Fibroblast of lung (primary cell): ENCODE results near the gene SH3D21. TPM values are rescaled to one million over a fixed set of nuclear protein-coding genes. Genes with fewer than 3 reads are reported as not detected.

Experiments used
- DNase-seq, 2 donors: peaks; one replicate each; pipeline versions ENCODE4 v3.0.0 to v3.0.0-alpha.2; 2010; ENCODE audit warnings: low read depth in 2 of 2
- H2AFZ ChIP-seq: 2 replicates; pipeline ENCODE4 v1.5.1; 2012; ENCODE audit warnings: low read length, control low read depth, inconsistent platforms
- H3K27ac ChIP-seq: 2 replicates; pipeline ENCODE4 v1.5.1; 2011; ENCODE audit warnings: low read length, control low read depth; ENCODE audit not compliant: insufficient read depth
- H3K27me3 ChIP-seq: 2 replicates; pipeline ENCODE4 v1.5.1; 2011; ENCODE audit warnings: mild to moderate bottlenecking, low read length; ENCODE audit not compliant: control insufficient read depth, insufficient read depth
- H3K36me3 ChIP-seq: 2 replicates; pipeline ENCODE4 v1.5.1; 2011; ENCODE audit warnings: low read length; ENCODE audit not compliant: control insufficient read depth, insufficient read depth
- H3K4me1 ChIP-seq: 2 replicates; pipeline ENCODE4 v1.5.1; 2011; ENCODE audit warnings: low read length; ENCODE audit not compliant: control insufficient read depth, insufficient read depth; ENCODE audit errors: extremely low read depth
- H3K4me2 ChIP-seq: 2 replicates; pipeline ENCODE4 v1.5.1; 2011; ENCODE audit warnings: low read length, control low read depth; ENCODE audit not compliant: insufficient read depth; ENCODE audit errors: extremely low read depth
- H3K4me3 ChIP-seq, 4 experiments: fragments of 200-600 bp in 1 of 4; sonication (generic) in 1 of 4; replicated peaks in 1 of 4; 2 replicates each; pipeline ENCODE4 v1.5.1; 2011 to 2016; ENCODE audit warnings: low read length in 4 of 4, low read depth in 3 of 4, mild to moderate bottlenecking in 3 of 4, control low read depth in 2 of 4, inconsistent platforms in 1 of 4, mixed read lengths in 1 of 4; ENCODE audit not compliant: insufficient read depth in 1 of 4; ENCODE audit errors: control extremely low read depth in 1 of 4
- H3K79me2 ChIP-seq: 2 replicates; pipeline ENCODE4 v1.5.1; 2012; ENCODE audit warnings: mild to moderate bottlenecking, low read length, inconsistent platforms; ENCODE audit not compliant: control insufficient read depth, insufficient read depth
- H3K9ac ChIP-seq: 2 replicates; pipeline ENCODE4 v1.5.1; 2011; ENCODE audit warnings: mild to moderate bottlenecking, low read length, control low read depth; ENCODE audit not compliant: insufficient read depth
- H3K9me3 ChIP-seq: 2 replicates; pipeline ENCODE4 v1.5.1; 2012; ENCODE audit warnings: low read depth, low read length; ENCODE audit not compliant: control insufficient read depth, insufficient read depth
- H4K20me1 ChIP-seq: 2 replicates; pipeline ENCODE4 v1.5.1; 2011; ENCODE audit warnings: low read length; ENCODE audit not compliant: control insufficient read depth, insufficient read depth; ENCODE audit errors: extremely low read depth
- EZH2 ChIP-seq: IDR thresholded peaks from 2 replicates; pipeline ENCODE4 v1.5.1; 2012; ENCODE audit warnings: low read length, control low read depth, mild to moderate bottlenecking; ENCODE audit errors: missing control alignments
- polyA plus RNA-seq, 2 donors: library from polyadenylated mRNA; depleted of rRNA in 1 of 2; stranded (reverse) in 1 of 2; unstranded in 1 of 2; fragments of >200 nt; gene quantifications; 2 replicates each; pipeline ENCODE4 v1.2.1, GENCODE V29; 2011 to 2012; ENCODE audit warnings: missing spikeins in 1 of 2
- total RNA-seq: library from RNA; depleted of rRNA; stranded (reverse); fragments of >200 nt; gene quantifications from 2 replicates; pipeline ENCODE4 v1.2.1, GENCODE V29; 2014
- TF ChIP-seq, protein P1 (sequence below), 2 donors: IDR thresholded peaks in 1 of 2; conservative IDR thresholded peaks in 1 of 2; 1 replicate in 1 of 2; 2 replicates in 1 of 2; pipeline ENCODE4 v1.5.1; 2011 to 2012; ENCODE audit warnings: low read length in 2 of 2, control low read depth in 1 of 2, inconsistent platforms in 1 of 2, low read depth in 1 of 2, mild to moderate bottlenecking in 1 of 2

SH3D21 gene
- total and polyA plus RNA-seq, 2 donors (not counting 1 experiment from before 2014, with no cell fraction given): 1.9 to 3.3 TPM

DNA sequence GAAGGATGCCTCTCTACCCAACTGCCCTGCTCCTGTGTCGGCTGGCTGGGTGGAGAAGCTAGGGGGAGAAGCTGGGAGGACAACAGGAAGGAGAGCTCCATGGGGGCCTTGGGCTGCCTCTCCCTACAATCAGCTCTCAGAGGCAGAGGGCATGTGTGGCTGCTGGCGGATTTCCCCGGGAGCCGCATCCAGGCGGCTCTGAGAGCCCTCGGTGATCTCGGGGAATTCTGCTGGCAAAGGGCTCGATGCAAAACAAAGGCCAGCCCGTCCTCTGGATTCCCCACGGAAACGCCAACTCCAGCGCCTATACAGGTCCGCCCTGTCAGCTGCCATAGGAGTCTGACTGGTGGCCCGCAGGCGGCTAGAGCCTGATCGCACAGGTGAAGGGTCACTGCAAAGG is 43.7 kb downstream of the SH3D21 start:
- no peak for TF ChIP-seq EZH2
- TF ChIP-seq, protein P1, sequence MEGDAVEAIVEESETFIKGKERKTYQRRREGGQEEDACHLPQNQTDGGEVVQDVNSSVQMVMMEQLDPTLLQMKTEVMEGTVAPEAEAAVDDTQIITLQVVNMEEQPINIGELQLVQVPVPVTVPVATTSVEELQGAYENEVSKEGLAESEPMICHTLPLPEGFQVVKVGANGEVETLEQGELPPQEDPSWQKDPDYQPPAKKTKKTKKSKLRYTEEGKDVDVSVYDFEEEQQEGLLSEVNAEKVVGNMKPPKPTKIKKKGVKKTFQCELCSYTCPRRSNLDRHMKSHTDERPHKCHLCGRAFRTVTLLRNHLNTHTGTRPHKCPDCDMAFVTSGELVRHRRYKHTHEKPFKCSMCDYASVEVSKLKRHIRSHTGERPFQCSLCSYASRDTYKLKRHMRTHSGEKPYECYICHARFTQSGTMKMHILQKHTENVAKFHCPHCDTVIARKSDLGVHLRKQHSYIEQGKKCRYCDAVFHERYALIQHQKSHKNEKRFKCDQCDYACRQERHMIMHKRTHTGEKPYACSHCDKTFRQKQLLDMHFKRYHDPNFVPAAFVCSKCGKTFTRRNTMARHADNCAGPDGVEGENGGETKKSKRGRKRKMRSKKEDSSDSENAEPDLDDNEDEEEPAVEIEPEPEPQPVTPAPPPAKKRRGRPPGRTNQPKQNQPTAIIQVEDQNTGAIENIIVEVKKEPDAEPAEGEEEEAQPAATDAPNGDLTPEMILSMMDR (conservative IDR thresholded peaks at IDR 0.05 in 1 of 2, IDR thresholded peaks at IDR 0.05 in 1 of 2; ENCODE audit: low read depth in 1 of 2, low read length in 2 of 2): no peak
- Histone ChIP-seq H3K36me3 (peaks cover 34% of the 10 kb centered on the region), H3K4me2 (no peak overlapping the region), H2AFZ (no peak overlapping the region), H3K9ac (peak overlapping the region; percentile 40), H4K20me1 (no peaks in the 10 kb centered on the region), H3K4me3 (no peak overlapping the region), H3K4me1 (peaks cover 48% of the 10 kb centered on the region), H3K9me3 (no peaks in the 10 kb centered on the region), H3K79me2 (no peaks in the 10 kb centered on the region), H3K27me3 (no peaks in the 10 kb centered on the region), H3K27ac (peak overlapping the region; percentile 98)
- DNase-seq: peak in 1 of 2 donors; percentile 49

DNA sequence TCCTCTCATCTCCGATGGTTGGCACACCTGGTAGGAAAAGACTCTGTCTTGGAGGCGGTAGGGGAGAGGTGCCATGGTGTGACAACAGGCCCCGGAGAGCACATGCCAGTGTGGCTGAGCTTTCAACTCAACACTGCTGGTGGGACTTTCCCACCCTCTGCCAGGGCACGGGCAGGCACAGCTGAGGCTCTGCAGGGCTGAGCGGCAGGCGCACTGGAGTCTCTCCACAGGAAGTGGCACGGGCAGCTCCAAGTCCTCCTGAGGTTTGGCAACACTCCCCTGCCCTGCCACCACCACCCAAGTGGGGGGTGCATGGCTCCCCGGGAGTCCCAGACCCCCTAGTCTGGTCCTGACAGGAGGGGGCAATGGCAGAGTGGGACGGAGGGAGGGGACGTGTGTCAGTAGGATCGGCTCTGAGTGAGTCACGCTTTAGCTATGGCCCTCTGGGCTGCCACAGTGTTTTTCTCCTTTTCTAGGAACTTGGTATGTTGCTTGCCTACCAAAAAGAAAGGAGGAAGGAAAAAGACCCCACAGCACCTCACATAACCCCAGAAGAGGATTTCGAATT is 44.6 kb downstream of the SH3D21 start:
- H3K79me2 ChIP-seq: no peaks in the 10 kb centered on the region
- DNase-seq: peak; percentile 71 to 88
- peak overlapping the region; percentile 98 for H3K27ac ChIP-seq
- peaks cover 48% of the 10 kb centered on the region for H3K4me1 ChIP-seq
- H2AFZ ChIP-seq: no peak overlapping the region
- peak overlapping the region in 1 of 4 experiments; percentile 5 for H3K4me3 ChIP-seq
- no peaks in the 10 kb centered on the region for H3K27me3 ChIP-seq
- H3K4me2 ChIP-seq: peak overlapping the region; percentile 67
- peaks cover 35% of the 10 kb centered on the region for H3K36me3 ChIP-seq
- H4K20me1 ChIP-seq: no peaks in the 10 kb centered on the region
- H3K9ac ChIP-seq: peak overlapping the region; percentile 30
- TF ChIP-seq, protein P1 (conservative IDR thresholded peaks at IDR 0.05 in 1 of 2, IDR thresholded peaks at IDR 0.05 in 1 of 2; ENCODE audit: low read depth in 1 of 2, low read length in 2 of 2): no peak
- TF ChIP-seq EZH2: no peak
- no peaks in the 10 kb centered on the region for H3K9me3 ChIP-seq

DNA sequence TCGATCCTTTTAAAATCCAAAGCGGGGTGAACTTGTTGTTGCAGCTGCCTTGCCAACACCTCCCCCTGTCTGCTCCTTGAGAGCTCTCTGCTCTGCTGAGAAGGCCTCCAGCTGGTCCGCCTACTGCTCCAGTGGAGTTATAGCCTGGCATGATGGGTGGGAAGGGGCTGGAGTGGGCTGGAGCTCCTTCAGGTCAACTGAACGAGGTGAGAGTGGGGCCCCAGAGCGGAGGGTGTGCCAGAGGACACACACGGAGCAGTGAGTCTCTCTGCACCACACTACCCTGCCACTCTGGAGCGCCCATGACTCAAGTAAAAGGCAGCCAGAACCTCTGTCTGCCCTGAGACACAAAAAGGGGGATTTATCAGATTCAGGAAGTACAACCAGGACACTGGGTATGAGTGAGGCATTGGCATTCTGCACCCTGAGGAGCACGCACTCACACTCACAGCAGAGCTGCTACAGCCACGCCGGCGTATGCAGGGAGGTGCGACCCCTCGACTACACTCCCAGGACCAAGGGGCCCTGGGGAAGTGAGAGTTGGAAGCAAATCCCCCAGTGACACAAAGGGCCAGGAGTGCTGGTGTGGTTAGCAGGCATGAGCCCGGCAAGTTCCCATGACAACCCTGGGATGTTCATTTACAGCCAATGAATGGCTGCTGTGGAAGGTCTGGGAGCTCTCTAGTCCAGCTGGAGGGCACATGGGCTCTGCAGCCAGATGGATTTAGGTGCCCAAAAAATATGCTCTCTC is 45.2 kb downstream of the SH3D21 start:
- TF ChIP-seq EZH2: no peak
- TF ChIP-seq, protein P1 (conservative IDR thresholded peaks at IDR 0.05 in 1 of 2, IDR thresholded peaks at IDR 0.05 in 1 of 2; ENCODE audit: low read depth in 1 of 2, low read length in 2 of 2): peak in 1 of 2 donors; percentile 34
- peak; percentile 89 to 93 for DNase-seq

More for the DNA sequence above, 45.2 kb downstream of the SH3D21 start:
- peak overlapping the region; percentile 67 for H3K4me2 ChIP-seq
- no peak overlapping the region for H2AFZ ChIP-seq
- peak overlapping the region in 1 of 4 experiments; percentile 5 for H3K4me3 ChIP-seq
- no peaks in the 10 kb centered on the region for H3K9me3 ChIP-seq
- H3K4me1 ChIP-seq: peaks cover 48% of the 10 kb centered on the region
- H3K36me3 ChIP-seq: peaks cover 34% of the 10 kb centered on the region
- H3K9ac ChIP-seq: peak overlapping the region; percentile 62
- no peaks in the 10 kb centered on the region for H3K27me3 ChIP-seq
- H3K27ac ChIP-seq: peak overlapping the region; percentile 98
- H3K79me2 ChIP-seq: no peaks in the 10 kb centered on the region
- H4K20me1 ChIP-seq: no peaks in the 10 kb centered on the region
